GM21447 (cell line): ENCODE data around the gene MARK1.
A peak's percentile ranks its signal among the peaks of the same experiment; 100 is the strongest.
"Not testable (repeated sequence)": the region's sequence is repeated elsewhere in the genome, so short reads cannot be mapped to it uniquely, and the experiment has no call there.

Source experiments
- ATAC-seq: cut with Tn5 transposase; IDR thresholded peaks from one replicate; pipeline ENCODE4 v1.9.1; 2021; ENCODE audit not compliant: unreplicated experiment

MARK1 gene

GRCh38 chr1:220605651-220606050 lies 77.7 kb downstream of the MARK1 start:
- ATAC-seq: not testable (repeated sequence)

GRCh38 chr1:220611100-220611499 lies 83.2 kb downstream of the MARK1 start:
- not testable (repeated sequence) for ATAC-seq

GRCh38 chr1:220616836-220617235 lies 88.9 kb downstream of the MARK1 start:
- no peak for ATAC-seq

- no peak for ATAC-seq
Observed at GRCh38 chr1:220628431-220628830, 100.5 kb downstream of the MARK1 start.

GRCh38 chr1:220631238-220631815 lies 103.4 kb downstream of the MARK1 start:
- no peak for ATAC-seq

GRCh38 chr1:220637759-220638158 lies 109.8 kb downstream of the MARK1 start:
- no peak for ATAC-seq

- no peak for ATAC-seq
Observed at GRCh38 chr1:220642285-220642684, 114.3 kb downstream of the MARK1 start.

- no peak for ATAC-seq
Observed at GRCh38 chr1:220652995-220653394, 125.1 kb downstream of the MARK1 start.

GRCh38 chr1:220655509-220655908 lies 127.6 kb downstream of the MARK1 start:
- peak; percentile 98 for ATAC-seq

GRCh38 chr1:220655961-220656740 lies 128.2 kb downstream of the MARK1 start:
- ATAC-seq: no peak

- ATAC-seq: no peak
Observed at GRCh38 chr1:220666349-220666748, 138.4 kb downstream of the MARK1 start.

GRCh38 chr1:220669005-220669404 lies 141.1 kb downstream of the MARK1 start:
- no peak for ATAC-seq

GRCh38 chr1:220670365-220670764 lies 142.4 kb downstream of the MARK1 start:
- no peak for ATAC-seq

GRCh38 chr1:220673921-220674320 lies 146.0 kb downstream of the MARK1 start:
- no peak for ATAC-seq

GRCh38 chr1:220677251-220677650 lies 149.3 kb downstream of the MARK1 start:
- no peak for ATAC-seq

GRCh38 chr1:220680085-220680687 lies 152.2 kb downstream of the MARK1 start:
- ATAC-seq: peak; percentile 95

GRCh38 chr1:220681220-220681880 lies 153.4 kb downstream of the MARK1 start:
- ATAC-seq: no peak

GRCh38 chr1:220682901-220683576 lies 155.1 kb downstream of the MARK1 start:
- no peak for ATAC-seq

- not testable (repeated sequence) for ATAC-seq
Observed at GRCh38 chr1:220683716-220684115, 155.8 kb downstream of the MARK1 start.

GRCh38 chr1:220684890-220685289 lies 157.0 kb downstream of the MARK1 start:
- ATAC-seq: no peak

GRCh38 chr1:220685879-220686278 lies 157.9 kb downstream of the MARK1 start:
- no peak for ATAC-seq
